SK-MEL-5 (cell line): ENCODE results near the gene TAF7. TPM values are rescaled to one million over a fixed set of nuclear protein-coding genes. Genes with fewer than 3 reads are reported as not detected.
"Not testable (repeated sequence)": the region's sequence is repeated elsewhere in the genome, so short reads cannot be mapped to it uniquely, and the experiment has no call there.

Experiments
- DNase-seq: peaks from one replicate; pipeline ENCODE4 v3.0.0-alpha.2; 2016; ENCODE audit warnings: low read depth, low spot score
- in situ Hi-C: cut with HindIII; loops from 2 replicates; pipeline ENCODE4 v1.10.0; 2016; ENCODE audit warnings: low sequenced_read_pairs, high pct_unique_total_duplicates, low pct_unique_long_range_greater_than_20kb
- total RNA-seq: library from RNA; depleted of rRNA; stranded (reverse); fragments of >200 nt; shearing (Covaris generic); gene quantifications from 2 replicates; pipeline ENCODE4 v1.2.3, GENCODE V29; 2014

The TAF7 gene
- total RNA-seq, 1 experiment from 2014 or later, result 60.5 TPM

- in situ Hi-C loops, result no loop called here
- DNase-seq, result peak; percentile 41
These were observed 22.8 kb upstream of the TAF7 start, which contains the start of gene PCDHGA3 for GRCh38 chr5:141343242-141343952. PCDHGA3 (plus strand) TSS chr5:141343829; CDS start chr5:141344034, 205 bp downstream.

- no peak for DNase-seq
- in situ Hi-C loops, result no loop called here
These were observed 22.2 kb upstream of the TAF7 start for GRCh38 chr5:141342773-141343172.

- in situ Hi-C loops, DNase-seq: not testable (repeated sequence)
These were observed 20.3 kb upstream of the TAF7 start for GRCh38 chr5:141340781-141341354.

GRCh38 chr5:141338538-141339306, 18.1 kb upstream of the TAF7 start, which contains the start of gene PCDHGA2:
PCDHGA2 (plus strand) TSS chr5:141338760.
- in situ Hi-C loops, result no loop called here
- peak; percentile 69 for DNase-seq

GRCh38 chr5:141332571-141332970, 12.0 kb upstream of the TAF7 start:
- in situ Hi-C loops, DNase-seq: not testable (repeated sequence)

- DNase-seq, result peak; percentile 60
- in situ Hi-C loops, result no loop called here
These were observed 9.9 kb upstream of the TAF7 start, which contains the start of gene PCDHGA1 for GRCh38 chr5:141330299-141331080. PCDHGA1 (plus strand) TSS chr5:141330514.

- in situ Hi-C loops, result no loop called here
- no peak for DNase-seq
These were observed 7.6 kb upstream of the TAF7 start for GRCh38 chr5:141328231-141328630.

GRCh38 chr5:141326088-141326854, 5.7 kb upstream of the TAF7 start:
- in situ Hi-C loops, result no loop called here
- peak; percentile 76 for DNase-seq

GRCh38 chr5:141322261-141322660, 1.7 kb upstream of the TAF7 start:
- no peak for DNase-seq
- in situ Hi-C loops, result no loop called here

GRCh38 chr5:141319699-141320098, 885 bp downstream of the TAF7 start:
- in situ Hi-C loops, result no loop called here
- DNase-seq, result no peak

GRCh38 chr5:141319202-141319601, 1.4 kb downstream of the TAF7 start:
- DNase-seq, result no peak
- in situ Hi-C loops, result no loop called here

GRCh38 chr5:141316963-141317362, 3.6 kb downstream of the TAF7 start:
- DNase-seq, in situ Hi-C loops: not testable (repeated sequence)

GRCh38 chr5:141313711-141314110, 6.9 kb downstream of the TAF7 start:
- in situ Hi-C loops, result no loop called here
- no peak for DNase-seq

- DNase-seq, result no peak
- in situ Hi-C loops, result no loop called here
These were observed 14.0 kb downstream of the TAF7 start for GRCh38 chr5:141306630-141307029.

- in situ Hi-C loops, result no loop called here
- DNase-seq, result no peak
These were observed 16.8 kb downstream of the TAF7 start, which contains the start of gene SLC25A2 for GRCh38 chr5:141303756-141304155. SLC25A2 (minus strand) TSS chr5:141304049; CDS start chr5:141303865, 184 bp downstream.

- in situ Hi-C loops, result no loop called here
- no peak for DNase-seq
These were observed 22.2 kb downstream of the TAF7 start for GRCh38 chr5:141298376-141298775.

- in situ Hi-C loops, result no loop called here
These were observed 47.7 kb downstream of the TAF7 start for GRCh38 chr5:141272906-141273305.

More at GRCh38 chr5:141272906-141273305, 47.7 kb downstream of the TAF7 start:
- peak; percentile 25 for DNase-seq
